K562 (cell line): ENCODE results near the gene VEGFB. TPM values are rescaled to one million over a fixed set of nuclear protein-coding genes. Genes with fewer than 3 reads are reported as not detected.

Experiments used
- CBX3 ChIP-seq, 2 experiments: IDR thresholded peaks; 1 replicate in 1 of 2; 2 replicates in 1 of 2; pipeline ENCODE4 v1.6.1; 2012; ENCODE audit warnings: inconsistent platforms in 2 of 2, low read length in 2 of 2, borderline replicate concordance in 1 of 2, control low read depth in 1 of 2
- GTF2B ChIP-seq: IDR thresholded peaks from 2 replicates; pipeline ENCODE4 v1.6.1; 2011; ENCODE audit not compliant: insufficient read length; ENCODE audit errors: extremely low read depth
- NFIC ChIP-seq: fragments of 450-650 bp; IDR thresholded peaks from 2 replicates; pipeline ENCODE4 v1.6.1; 2017; ENCODE audit warnings: mild to moderate bottlenecking, inconsistent platforms
- POLR2H ChIP-seq: IDR thresholded peaks from 2 replicates; pipeline ENCODE4 v1.6.1; 2016; ENCODE audit warnings: missing genetic modification characterization, low read depth, mild to moderate bottlenecking, control low read depth, missing compliant biosample characterization, moderate library complexity
- RBM39 ChIP-seq: fragments of 200-400 bp; formaldehyde crosslinking; optimal IDR thresholded peaks from 2 replicates; pipeline ENCODE3; 2018; ENCODE audit warnings: low read depth, low read length
- SIN3A ChIP-seq, 2 experiments: fragments of 150-350 bp in 1 of 2; IDR thresholded peaks; 2 replicates each; pipeline ENCODE4 v1.6.1; 2011 to 2016; ENCODE audit warnings: borderline replicate concordance in 2 of 2, low read depth in 2 of 2, low read length in 2 of 2, mild to moderate bottlenecking in 2 of 2, moderate library complexity in 2 of 2; ENCODE audit not compliant: control insufficient read depth in 1 of 2
- ZBTB2 ChIP-seq: fragments of 450-650 bp; IDR thresholded peaks from 2 replicates; pipeline ENCODE4 v1.6.1; 2016; ENCODE audit warnings: antibody characterized with exemption
- ZBTB40 ChIP-seq, 2 experiments: fragments of 450-650 bp in 1 of 2; sonication (generic) in 1 of 2; formaldehyde crosslinking in 1 of 2; IDR thresholded peaks; 2 replicates each; pipeline versions ENCODE4 v1.7.1 to v1.9.0; 2016 to 2022; ENCODE audit warnings: inconsistent platforms in 1 of 2, mild to moderate bottlenecking in 1 of 2, missing genetic modification reagents in 1 of 2
- ZBTB7A ChIP-seq: IDR thresholded peaks from 2 replicates; pipeline ENCODE4 v1.6.1; 2011; ENCODE audit warnings: low read depth, mild to moderate bottlenecking, low read length, moderate library complexity, borderline replicate concordance; ENCODE audit not compliant: control insufficient read depth
- ZNF263 ChIP-seq: sonication (generic); formaldehyde crosslinking; IDR thresholded peaks from 2 replicates; pipeline ENCODE4 v1.8.0; 2022; ENCODE audit warnings: mild to moderate bottlenecking, missing genetic modification reagents, borderline replicate concordance
- ZNF77 ChIP-seq: fragments of 250-450 bp; sonication (Bioruptor Pico); IDR thresholded peaks from 2 replicates; pipeline ENCODE4 v1.5.0; 2020
- polyA plus RNA-seq, 8 experiments: library from polyadenylated mRNA; depleted of rRNA in 4 of 8; stranded (reverse) in 5 of 8; unstranded in 3 of 8; fragments of >200 nt; fragmentation: Nextera tagmentation in 2 of 8; fragmentation: Illumina TruSeq in 1 of 8; extraction: Ambion mirVana in 2 of 8; extraction: Trizol in 1 of 8; gene quantifications; 2 replicates each; pipeline versions ENCODE4 v1.2.1 to v1.2.3, GENCODE V29; 2011 to 2014; ENCODE audit warnings: inconsistent platforms in 1 of 8, missing spikeins in 1 of 8
- total RNA-seq, 7 experiments: library from RNA; depleted of rRNA in 6 of 7; stranded (reverse); fragments of >200 nt in 6 of 7; fragmentation: Illumina TruSeq in 2 of 7; extraction: Trizol in 2 of 7; gene quantifications; 2 replicates each; pipeline versions ENCODE4 v1.2.1 to v1.2.3, GENCODE V29; 2011 to 2021; ENCODE audit warnings: low replicate concordance in 1 of 7
- TF ChIP-seq, protein P1 (sequence below), 2 experiments: fragments of 450-650 bp; conservative IDR thresholded peaks; 2 replicates each; pipeline ENCODE4 v1.6.1; 2017; ENCODE audit warnings: mild to moderate bottlenecking in 2 of 2, moderate library complexity in 2 of 2

The VEGFB gene
- total and polyA plus RNA-seq, 9 of the 15 experiments (the other 6 are each of a cell fraction or from before 2014, with no cell fraction given) = 11.0 to 83.4 (median 25.7) TPM

- TF ChIP-seq GTF2B (no peak), ZBTB7A (peak; percentile 39; the same call in 1 of the 2 replicates), RBM39 (no peak), ZNF263 (CRISPR knock-in tag) (peak; percentile 50; the same call in 1 of the 2 replicates), ZNF77 (CRISPR knock-in tag) (no peak), ZBTB2 (peak; percentile 71), POLR2H (tag) (no peak), ZBTB40 (IDR thresholded peaks at IDR 0.05) (peak; percentile 56; the same call in 1 of the 2 replicates), ZBTB40 (CRISPR knock-in tag; IDR thresholded peaks at IDR 0.05) (no peak), SIN3A (IDR thresholded peaks at IDR 0.05; ENCODE audit: borderline replicate concordance in 2 of 2, control insufficient read depth in 1 of 2, low read depth in 2 of 2, low read length in 2 of 2) (0 out of 4 replicates have a peak, but pooled peaks of 1 of the 2 experiments have one; percentile 49), NFIC (peak; percentile 80), CBX3 (IDR thresholded peaks at IDR 0.05; ENCODE audit: borderline replicate concordance in 1 of 2, low read length in 2 of 2) (no peak)
- TF ChIP-seq, protein P1, sequence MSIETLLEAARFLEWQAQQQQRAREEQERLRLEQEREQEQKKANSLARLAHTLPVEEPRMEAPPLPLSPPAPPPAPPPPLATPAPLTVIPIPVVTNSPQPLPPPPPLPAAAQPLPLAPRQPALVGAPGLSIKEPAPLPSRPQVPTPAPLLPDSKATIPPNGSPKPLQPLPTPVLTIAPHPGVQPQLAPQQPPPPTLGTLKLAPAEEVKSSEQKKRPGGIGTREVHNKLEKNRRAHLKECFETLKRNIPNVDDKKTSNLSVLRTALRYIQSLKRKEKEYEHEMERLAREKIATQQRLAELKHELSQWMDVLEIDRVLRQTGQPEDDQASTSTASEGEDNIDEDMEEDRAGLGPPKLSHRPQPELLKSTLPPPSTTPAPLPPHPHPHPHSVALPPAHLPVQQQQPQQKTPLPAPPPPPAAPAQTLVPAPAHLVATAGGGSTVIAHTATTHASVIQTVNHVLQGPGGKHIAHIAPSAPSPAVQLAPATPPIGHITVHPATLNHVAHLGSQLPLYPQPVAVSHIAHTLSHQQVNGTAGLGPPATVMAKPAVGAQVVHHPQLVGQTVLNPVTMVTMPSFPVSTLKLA (conservative IDR thresholded peaks at IDR 0.05) = peak; percentile 37 to 40
Observed at GRCh38 chr11:64252003-64252872, 17.9 kb downstream of the VEGFB start (continued).
